ENCODE measurements around the gene TTC28.

DNA sequence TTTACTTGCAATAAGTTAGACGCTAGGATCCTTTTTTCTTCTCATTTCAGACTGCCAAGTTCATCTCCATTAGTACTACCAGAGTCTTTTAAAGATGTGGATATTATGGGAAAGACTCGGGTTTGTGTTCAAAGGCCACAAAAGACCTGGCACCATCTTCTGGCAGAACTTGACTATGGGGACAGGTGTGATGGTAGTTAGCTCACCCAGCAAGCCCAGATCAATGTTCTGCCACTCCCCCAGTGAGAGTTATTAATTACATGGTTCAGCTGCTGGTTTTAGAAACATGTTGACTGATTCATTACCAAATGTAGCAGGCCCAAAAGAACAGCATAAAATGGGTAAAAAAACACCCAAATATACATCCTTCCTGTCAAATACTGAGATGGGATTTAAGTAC lies 427.1 kb downstream of the TTC28 start:
- TF ChIP-seq, protein P1, sequence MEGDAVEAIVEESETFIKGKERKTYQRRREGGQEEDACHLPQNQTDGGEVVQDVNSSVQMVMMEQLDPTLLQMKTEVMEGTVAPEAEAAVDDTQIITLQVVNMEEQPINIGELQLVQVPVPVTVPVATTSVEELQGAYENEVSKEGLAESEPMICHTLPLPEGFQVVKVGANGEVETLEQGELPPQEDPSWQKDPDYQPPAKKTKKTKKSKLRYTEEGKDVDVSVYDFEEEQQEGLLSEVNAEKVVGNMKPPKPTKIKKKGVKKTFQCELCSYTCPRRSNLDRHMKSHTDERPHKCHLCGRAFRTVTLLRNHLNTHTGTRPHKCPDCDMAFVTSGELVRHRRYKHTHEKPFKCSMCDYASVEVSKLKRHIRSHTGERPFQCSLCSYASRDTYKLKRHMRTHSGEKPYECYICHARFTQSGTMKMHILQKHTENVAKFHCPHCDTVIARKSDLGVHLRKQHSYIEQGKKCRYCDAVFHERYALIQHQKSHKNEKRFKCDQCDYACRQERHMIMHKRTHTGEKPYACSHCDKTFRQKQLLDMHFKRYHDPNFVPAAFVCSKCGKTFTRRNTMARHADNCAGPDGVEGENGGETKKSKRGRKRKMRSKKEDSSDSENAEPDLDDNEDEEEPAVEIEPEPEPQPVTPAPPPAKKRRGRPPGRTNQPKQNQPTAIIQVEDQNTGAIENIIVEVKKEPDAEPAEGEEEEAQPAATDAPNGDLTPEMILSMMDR (IDR thresholded peaks at IDR 0.05), result no peak
- no peak for TF ChIP-seq POLR2A (IDR thresholded peaks at IDR 0.05)

Data from heart left ventricle (tissue), 13 donors.